GM19397 (cell line): ENCODE data around the gene TRIM67.

Source experiments
- ATAC-seq: cut with Tn5 transposase; IDR thresholded peaks from one replicate; pipeline ENCODE4 v1.9.1; 2021; ENCODE audit warnings: mild to moderate bottlenecking, moderate library complexity; ENCODE audit not compliant: unreplicated experiment

TRIM67 gene

DNA sequence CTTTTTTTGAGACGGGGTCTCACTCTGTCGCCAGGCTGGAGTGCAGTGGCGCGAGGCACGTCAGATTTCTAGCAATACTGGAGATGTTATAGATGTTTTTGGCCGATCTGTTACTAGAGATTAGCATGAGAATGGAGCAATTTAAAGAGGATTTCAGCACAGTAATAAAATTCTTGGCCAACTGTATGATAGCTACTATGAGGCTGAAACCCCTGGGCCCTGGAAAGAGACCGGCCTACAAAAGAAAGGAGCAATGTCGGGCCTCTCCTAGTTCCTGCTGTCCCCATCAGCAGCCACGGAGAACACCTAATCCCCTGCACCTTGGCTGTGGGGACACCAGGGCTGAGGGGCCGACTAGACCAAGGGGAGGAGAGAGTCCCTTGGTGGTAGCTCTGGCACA, 69.7 kb downstream of the TRIM67 start:
- no peak for ATAC-seq

DNA sequence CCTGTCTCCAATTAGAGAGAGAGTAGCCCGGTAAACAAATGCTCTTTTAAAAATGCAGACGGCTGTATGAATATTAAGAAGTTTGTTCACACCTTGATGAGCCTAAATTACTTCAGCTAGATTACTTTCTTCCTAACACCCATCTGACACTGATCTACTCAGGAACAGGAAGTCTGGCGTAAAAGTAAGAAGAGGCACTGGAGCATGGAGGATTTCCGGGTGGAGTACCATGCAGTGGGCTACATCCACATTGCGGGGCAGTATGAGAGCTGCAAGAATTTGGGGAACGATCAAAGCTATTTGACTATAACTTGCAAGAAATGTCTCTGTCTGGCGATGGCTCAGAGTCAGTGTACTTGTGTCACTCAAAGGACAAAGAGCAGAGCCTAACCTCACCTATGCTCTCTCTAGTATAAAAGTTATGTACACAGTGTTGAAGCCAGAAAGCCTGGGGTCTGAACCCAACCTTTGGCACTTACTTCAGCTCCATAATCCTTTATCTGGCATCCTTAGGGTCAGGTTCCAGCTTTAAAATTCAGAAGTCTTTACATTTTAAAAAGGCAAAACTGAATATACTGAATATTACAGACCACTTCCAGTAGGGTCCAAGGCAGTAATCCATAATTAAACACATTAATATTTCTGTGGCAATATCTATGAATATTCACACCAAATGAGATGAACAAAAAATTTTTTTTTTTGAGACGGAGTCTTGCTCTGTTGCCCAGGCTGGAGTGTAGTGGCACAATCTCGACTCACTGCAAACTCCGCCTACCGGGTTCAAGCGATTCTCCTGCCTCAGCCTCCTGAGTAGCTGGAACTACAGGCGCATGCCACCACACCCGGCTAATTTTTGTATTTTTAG, 71.2 kb downstream of the TRIM67 start:
- ATAC-seq: peak; percentile 77

DNA sequence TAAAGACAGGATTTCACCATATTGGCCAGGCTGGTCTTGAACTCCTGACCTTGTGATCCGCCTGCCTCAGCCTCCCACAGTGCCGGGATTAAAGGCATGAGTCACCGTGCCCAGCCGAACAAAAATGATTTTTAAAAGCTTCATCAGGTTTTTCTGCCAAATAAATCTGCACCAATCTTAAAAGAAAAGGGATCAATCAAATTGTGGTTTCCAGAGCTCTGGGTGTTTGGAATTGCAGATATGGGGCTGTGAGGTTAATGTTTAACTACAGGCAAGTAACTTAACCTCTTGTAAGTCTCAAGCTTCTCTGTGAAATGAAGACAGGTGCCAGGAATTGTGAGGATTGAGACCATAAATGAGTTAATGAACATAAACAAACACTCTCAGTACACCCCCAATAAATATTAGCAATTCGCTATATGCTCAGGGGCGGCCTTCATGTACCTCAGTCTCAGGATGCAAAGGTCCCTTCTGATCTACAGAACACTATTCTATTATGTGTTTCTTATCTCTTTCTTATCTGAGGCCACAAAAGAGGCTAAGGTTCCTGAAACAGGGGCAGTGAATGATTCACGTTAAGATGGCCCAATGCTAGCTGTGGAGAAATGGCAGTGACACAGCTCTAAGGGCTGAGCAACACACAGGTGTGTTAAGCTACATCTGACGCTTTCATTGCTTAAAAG, 72.0 kb downstream of the TRIM67 start:
- no peak for ATAC-seq

DNA sequence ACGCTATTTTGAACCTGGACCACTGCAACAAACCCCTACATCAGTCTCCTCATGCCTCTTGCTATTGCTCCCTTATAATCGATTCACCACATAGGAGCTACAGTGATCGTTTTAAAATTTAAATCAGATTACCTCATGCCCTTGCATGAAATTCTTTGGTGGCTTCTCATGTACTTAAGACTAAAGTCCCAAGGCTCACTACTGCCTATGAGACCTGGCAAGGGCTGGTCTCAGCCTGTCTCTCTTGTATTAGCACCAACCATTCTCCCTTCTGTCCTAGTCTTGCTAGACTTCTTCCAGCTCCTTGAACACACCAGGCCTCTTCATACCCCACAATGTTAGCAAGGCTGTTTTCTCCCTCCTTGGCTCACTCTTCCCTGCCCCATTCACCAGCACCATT, 72.6 kb downstream of the TRIM67 start:
- no peak for ATAC-seq

DNA sequence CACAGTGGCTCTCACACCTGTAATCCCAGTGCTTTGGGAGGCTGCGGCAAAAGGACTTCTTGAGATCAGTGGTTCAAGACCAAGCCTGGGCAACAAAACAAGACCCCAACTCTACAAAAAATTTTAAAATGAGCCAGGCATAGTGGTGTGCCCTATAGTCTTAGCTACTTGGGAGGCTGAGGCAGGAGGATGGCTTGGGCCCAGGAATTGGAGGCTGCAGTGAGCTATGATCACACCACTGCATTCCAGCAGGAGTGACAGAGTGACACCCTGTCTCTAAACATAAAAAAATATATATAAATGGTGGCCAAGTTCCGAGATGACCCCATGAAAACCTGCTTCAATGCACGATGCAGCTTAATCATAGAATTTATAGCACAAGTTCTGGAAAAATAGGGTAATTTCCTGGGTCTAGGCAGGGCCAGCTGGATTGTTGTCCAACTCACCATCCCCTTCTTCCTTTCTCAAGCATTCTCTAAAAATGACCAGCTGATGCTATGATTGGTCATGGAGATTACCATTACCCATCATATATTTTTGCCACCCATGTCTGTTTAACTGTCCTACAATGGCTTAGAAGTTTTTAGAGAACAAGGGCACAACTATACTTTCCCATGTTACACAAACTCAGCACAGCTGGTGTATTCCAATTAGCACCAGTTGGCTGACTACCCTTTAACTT, 73.8 kb downstream of the TRIM67 start:
- ATAC-seq: no peak

DNA sequence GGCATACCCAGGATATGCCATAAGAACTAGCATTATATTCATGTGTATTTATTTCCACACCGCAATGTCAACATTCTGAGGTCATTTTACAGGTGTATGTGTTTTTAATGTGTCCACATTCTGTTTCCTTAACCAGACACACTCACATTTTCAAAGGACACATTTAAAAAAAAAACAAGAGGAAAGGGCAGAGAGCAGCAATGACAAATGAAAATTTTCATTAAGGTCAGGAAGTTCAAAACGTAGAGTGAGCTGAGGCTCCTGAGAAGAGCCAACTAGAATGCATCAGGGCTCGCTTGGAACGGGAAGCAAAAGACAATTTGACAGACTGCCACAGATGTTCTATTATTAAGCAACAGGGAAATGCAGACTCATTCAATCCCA, 74.3 kb downstream of the TRIM67 start:
- ATAC-seq: no peak

DNA sequence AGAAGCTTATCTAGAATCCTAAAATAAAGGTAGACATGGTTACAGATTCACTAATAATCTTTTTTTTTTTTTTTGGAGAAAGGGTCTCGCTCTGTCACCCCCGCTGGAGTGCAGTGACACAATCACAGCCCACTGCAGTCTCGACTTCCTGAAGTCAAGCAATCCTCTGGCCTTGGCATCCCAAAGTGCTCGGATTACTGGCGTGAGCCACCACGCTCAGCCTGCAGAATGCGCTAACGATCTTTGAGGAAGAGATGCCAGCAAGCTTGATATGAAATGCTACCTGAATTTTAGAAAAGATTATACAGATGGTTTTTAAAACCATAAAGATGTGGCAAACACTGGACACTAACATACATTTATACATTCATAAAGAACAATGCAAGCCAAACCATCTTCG, 75.1 kb downstream of the TRIM67 start:
- ATAC-seq: no peak

DNA sequence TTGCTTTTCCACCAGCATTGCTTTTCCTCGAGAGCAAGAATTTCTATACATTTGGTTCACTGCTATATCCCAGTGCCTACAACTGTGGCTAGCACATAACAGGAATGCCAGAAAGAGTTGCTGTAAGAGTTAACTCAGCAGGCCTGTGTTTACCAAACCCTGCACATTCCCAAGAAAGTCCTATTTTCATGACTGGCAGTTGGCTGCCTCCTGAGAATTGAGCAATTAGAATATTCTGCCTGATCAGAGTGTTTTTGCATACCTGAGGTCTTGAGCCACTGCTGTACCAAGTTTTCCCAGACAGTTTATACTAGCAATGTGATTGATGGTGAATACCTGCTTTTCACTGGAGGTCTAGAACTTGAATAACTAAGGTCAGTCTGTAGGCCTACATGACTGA, 76.4 kb downstream of the TRIM67 start:
- ATAC-seq: no peak

DNA sequence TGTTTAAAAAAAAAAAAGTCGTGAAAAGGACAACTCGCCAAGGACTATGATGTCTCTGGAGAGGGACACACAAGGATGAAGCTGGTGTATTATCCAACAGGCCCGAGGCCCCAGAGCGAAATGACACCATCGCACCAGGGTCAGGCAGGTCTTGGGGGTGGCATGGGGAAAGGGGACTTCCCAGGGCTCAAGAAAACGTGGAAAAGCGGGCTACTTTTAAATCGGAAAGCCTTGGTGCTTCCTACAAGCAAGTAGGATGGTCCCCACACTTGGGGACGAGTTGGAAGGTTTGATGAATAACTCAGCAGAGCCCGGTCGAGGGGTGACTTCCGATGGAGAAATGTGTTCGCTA, 78.6 kb downstream of the TRIM67 start:
- ATAC-seq: no peak

DNA sequence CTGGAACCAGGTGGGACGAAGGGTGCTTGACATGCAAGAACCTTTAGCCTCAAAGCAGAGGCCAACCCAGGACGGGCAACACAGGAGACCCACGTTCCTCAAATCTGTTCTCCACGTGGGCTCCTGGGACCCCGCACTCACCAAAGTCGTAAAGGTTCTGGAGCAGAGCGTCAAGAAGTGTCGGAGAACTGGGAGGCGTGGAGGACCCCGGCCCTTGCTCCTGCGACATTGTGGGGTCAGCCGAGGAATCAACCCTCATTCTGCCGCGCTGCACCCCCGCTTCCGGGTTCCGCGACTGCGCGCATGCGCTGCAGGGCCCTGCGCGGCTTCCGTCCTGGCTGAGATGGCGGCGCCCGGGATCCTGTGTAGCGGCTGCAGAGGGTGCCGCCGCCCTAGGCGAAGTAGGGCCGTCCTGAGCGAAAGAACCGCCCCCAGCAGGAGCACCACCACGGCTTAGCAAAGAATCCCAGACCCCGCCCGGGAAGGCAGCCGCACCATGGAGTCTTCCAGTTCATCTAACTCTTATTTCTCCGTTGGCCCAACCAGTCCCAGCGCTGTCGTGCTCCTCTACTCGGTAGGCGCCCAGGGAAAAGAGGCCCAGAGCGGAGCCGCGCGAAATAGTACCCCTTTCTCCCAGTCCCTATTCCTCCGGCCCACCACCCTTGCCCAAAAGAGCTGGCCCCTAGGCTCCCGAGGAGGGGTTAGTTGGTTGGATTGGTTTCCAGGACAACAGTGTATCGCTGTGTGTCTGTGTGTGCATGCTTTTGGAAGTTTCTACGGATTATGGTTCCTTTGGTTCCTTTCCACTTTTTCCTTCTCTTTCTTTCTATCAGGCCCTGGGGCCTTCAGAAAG, 79.3 kb downstream of the TRIM67 start, which contains the start of gene GNPAT:
Gene GNPAT (plus strand): TSS at position 330 of the 853 bp plus-strand sequence. CDS start 167 bp downstream, at position 497.
- peak; percentile 92 for ATAC-seq

DNA sequence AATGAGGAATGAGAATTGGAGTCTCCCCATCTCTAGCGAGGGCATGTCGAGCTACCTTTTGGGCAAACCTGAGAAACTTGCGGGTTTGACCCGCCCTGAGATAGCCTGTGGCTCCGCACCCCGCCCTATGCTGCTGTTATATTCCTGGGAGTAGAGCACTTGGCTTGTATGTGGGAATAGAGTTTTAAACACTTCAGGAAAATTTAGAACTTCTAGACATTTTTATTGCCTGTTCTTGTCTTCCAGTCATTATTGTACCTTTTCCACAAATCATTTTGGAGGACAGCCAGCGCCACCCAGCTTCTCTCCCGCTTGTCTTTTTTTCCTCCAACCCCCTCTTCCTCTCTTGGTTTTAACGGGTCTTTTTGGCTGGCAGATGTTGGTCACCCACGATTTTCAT, 79.9 kb downstream of the TRIM67 start:
- ATAC-seq: peak; percentile 24

DNA sequence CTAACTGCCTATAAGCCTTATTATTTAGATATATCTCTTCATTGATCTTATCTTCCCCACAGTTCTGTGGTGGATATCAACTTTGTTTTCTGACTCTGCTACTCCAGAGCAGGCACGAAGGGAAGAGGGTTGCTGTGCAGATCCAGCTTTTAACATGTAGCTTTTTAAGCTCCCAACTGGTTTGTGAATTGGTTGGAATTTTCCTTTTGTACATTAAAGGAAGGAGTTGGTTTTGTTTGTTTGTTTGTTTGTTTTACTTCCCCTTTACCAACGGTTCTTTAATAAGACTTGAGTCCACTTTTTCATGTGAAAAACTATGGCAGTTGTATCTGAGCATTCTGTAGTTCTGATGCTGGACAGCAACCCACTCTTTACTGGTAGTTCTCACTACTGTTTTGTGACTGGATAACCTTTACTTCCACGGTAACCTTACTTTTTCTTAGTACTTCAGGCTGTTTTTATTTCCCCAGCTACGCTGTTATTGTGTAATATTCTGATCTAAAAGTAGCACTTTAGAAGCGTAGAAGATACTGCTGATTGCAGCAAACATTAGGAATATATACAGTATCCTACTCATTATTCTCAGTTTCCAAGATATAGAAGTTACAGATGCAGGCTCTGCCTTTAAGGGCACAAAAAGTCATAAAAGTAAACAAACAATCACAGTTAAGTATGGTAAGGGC, 80.8 kb downstream of the TRIM67 start:
- no peak for ATAC-seq

DNA sequence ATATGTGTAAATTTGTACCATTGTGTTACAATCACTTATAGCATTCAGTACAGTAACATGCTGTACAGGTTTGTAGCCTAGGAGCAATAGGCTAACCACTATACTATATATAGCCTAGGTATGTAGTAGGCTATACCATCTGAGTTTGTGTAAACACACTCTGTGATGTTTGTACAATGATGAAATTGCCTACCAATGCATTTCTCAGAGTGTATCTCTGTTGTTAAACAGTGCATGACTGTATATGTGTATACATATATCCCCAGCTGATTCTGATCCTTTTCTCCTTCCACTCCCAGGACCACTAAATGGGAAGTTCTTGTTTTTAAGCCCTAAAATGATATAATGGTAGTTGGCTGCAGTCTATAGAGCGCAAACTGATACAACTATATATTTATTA, 86.9 kb downstream of the TRIM67 start:
- no peak for ATAC-seq

DNA sequence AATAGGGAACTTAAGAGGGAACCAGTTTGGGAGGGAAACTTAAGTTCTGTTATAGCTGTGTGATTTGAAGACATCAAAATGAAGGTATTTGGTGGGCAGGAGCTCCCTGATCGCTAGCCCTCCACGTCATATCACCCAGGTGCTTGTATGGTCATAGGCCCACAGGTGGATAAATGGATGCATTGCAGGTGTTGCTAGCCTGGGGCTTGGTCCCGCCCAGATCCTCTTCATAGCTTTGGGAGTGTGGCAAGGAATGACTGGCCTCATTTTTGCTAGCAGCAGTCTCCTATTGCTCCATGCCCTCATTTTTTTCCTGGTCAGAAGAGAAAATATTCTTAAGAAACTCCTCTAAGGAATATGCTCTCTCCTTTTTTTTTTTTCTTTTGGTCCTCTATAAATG, 90.5 kb downstream of the TRIM67 start:
- ATAC-seq: no peak

DNA sequence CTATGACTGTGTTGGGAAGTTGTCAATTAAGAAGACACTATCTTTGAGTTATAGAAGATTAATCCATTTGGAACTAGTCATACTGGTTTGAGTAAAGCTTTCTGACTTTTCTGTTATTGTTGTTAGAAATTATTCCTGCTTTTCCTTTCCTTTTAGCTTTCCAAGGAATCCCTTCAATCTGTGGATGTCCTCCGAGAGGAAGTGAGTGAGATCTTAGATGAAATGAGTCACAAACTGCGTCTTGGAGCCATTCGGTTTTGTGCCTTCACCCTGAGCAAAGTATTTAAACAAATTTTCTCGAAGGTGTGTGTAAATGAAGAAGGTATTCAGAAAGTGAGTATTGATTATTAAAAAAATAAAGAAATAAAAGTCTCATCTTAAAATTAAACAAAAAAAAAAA, 98.5 kb downstream of the TRIM67 start:
- no peak for ATAC-seq

DNA sequence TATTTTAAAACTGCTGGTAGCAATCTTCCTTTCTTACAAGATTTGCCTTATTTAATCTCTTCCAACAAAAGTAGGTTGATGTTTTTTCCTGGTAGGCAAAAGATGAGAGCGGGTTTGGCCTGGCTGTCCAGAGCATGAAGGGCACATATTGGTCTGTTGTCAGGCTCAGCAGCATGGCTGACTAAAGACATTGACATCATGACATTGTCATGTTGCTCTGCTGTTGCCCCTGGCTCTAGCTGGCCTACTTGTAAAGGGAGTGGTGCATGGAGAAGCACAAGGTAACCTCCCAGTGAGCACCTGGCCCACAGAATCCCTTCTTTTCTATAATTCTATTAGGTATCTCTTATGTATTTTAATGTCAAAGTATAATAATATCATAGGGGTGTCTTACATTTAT, 102.8 kb downstream of the TRIM67 start:
- no peak for ATAC-seq

DNA sequence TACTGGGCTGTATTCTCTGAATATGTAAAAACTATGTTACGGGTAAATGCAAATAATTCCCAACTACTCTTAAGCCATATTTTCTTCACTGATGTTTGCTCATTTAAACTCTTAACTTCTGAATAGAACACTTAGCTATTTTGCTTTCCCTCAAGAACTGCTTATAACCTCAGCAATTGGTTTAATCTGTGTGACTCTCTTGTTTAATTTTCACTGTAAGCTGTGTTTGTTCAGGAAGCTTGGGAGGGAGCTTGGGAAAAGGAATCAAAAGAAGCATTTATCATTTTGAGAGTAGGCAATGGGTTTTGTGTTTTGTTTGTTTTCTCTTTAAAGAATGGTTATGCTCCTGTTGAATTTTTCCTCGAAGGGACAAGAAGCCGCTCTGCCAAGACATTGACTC, 103.5 kb downstream of the TRIM67 start:
- no peak for ATAC-seq

DNA sequence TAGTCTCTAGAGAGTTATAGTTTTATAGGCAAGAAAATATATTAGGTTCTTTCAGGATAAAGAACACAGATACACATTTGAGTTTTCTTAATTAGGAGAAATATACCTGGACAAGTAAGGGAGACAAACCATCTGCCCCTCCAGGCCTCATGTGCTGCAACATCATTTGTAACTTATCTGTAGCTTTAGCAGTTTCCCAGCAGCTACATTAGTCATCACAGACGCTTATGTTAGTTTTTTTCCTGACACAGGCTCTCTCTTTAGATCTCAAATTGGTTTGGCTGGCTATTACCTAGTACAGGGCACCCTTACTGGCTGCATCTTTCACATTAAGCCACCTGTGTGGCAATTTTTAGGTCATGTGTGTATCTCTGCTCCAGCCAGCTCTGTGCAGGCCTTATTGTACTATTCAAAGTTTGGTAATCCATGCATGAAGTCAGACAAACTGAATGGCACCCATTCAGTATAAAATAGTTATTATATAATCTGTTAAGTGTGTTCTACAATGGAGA, 105.0 kb downstream of the TRIM67 start:
- no peak for ATAC-seq
